LNCAP (cell line): ENCODE results near the gene HIPK1.
A peak's percentile ranks its signal among the peaks of the same experiment; 100 is the strongest.

Source experiments
- TF ChIP-seq, protein P1 (sequence below): fragments of 450-650 bp; IDR thresholded peaks from 2 replicates; pipeline ENCODE4 v1.5.1; 2017; ENCODE audit warnings: mild to moderate bottlenecking

HIPK1 gene

GRCh38 chr1:113947388-113948107 lies 18.4 kb downstream of the HIPK1 start:
- TF ChIP-seq, protein P1, sequence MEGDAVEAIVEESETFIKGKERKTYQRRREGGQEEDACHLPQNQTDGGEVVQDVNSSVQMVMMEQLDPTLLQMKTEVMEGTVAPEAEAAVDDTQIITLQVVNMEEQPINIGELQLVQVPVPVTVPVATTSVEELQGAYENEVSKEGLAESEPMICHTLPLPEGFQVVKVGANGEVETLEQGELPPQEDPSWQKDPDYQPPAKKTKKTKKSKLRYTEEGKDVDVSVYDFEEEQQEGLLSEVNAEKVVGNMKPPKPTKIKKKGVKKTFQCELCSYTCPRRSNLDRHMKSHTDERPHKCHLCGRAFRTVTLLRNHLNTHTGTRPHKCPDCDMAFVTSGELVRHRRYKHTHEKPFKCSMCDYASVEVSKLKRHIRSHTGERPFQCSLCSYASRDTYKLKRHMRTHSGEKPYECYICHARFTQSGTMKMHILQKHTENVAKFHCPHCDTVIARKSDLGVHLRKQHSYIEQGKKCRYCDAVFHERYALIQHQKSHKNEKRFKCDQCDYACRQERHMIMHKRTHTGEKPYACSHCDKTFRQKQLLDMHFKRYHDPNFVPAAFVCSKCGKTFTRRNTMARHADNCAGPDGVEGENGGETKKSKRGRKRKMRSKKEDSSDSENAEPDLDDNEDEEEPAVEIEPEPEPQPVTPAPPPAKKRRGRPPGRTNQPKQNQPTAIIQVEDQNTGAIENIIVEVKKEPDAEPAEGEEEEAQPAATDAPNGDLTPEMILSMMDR = no peak

DNA sequence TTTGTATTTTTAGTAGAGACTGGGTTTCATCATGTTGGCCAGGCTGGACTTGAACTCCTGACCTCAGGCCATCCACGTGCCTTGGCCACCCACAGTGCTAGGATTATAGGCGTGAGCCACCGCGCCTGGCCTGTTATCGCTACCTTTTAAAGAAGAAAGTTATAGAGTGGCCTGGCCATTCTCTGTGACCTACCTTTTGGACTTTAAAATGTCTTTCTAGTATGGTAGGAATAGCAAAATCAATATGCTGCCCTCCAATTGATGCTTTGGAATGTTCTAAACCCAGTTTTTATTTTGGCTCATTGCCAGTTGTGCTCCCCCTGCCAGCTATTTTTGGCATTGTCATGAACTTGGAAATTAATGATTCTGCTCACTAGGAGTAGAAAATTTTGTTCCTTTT lies 19.9 kb downstream of the HIPK1 start:
- TF ChIP-seq, protein P1 = 0 out of 2 replicates have a peak, but pooled peaks have one; percentile 14

- TF ChIP-seq, protein P1 = no peak
These were observed 21.8 kb downstream of the HIPK1 start for GRCh38 chr1:113950908-113951307.

DNA sequence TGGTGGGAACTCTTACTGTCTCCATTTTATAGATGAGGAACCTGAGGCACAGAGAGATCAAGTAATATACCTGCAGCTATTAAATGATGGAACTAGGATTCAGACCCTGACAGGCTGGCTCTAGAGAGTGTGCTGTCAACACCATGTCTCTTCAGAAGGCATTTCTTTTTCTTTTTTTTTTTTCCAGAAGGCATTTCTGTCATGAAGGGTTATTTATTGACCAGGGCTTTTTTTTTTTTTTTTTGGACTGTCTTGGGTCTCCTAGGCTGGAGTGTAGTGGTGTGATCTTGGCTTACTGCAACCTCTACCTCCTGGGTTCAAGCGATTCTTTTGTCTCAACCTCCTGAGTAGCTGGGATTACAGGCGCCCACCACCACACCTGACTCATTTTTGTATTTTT lies 22.6 kb downstream of the HIPK1 start:
- TF ChIP-seq, protein P1 = no peak

- TF ChIP-seq, protein P1 = no peak
These were observed 28.9 kb downstream of the HIPK1 start for GRCh38 chr1:113957984-113958383.

DNA sequence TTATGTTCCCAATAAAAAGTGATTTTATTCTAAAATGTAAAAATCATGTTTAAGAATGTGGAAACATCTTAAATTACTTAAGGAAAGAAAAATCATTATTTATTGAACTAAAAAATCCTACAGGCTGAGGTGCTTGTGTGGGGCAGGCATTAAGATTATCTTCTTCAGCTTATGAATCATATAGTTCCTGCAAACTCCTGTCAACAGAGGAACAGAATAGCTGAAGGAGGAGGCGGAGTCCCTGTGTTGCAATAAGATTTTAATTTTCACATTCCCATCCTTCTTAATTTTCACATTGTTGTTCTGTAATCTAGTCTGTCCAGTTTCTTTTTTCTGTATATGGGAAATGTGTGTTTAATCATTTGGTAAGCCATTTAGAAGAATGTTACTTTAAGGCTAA lies 29.6 kb downstream of the HIPK1 start:
- TF ChIP-seq, protein P1 = no peak

DNA sequence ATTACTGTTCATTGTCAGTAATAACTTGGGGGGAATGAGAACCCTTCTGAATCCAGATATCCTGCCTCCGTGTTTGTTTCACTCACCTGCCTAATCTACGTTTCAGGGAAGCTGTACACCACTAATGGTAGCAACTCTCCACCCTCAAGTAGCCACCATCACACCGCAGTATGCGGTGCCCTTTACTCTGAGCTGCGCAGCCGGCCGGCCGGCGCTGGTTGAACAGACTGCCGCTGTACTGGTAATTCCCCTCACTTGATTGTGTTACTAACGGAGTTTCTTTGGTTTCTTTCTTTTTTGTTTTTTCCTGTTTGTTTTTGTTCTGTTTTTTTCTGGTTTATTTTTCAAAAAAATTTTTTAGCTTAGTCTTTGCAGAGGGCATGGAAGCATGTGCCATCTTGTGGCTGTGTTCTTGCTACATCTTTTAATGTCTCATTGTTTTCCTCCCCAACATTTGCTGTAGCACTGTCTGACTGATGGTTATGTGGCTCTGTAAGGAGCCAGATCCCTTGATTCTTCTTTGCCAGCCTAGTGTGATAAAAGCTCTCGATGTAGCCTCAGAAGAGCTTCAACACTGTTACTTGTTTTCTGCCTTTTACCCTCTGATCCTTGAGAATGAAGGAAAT lies 34.3 kb downstream of the HIPK1 start:
- TF ChIP-seq, protein P1 = no peak
